GM12878 (cell line): ENCODE data around the gene COL25A1. TPM values are rescaled to one million over a fixed set of nuclear protein-coding genes. Genes with fewer than 3 reads are reported as not detected.

Experiments
- ATAC-seq: fragments of 200-7000 bp; cut with Tn5 transposase; 3 replicates; pipeline ENCODE4 v1.9.1; 2020; ENCODE audit warnings: mild to moderate bottlenecking, moderate library complexity
- BruUV-seq: library from RNA; stranded (reverse); fragments of 400-500 nt; replicated peaks from 2 replicates; lab custom pipeline; 2021; lab: Mats Ljungman, UMichigan
- CTCF ChIA-PET: fragments of 300-600 bp; sonication (Branson Sonifier 250); formaldehyde crosslinking; extraction: SDS; loops from one replicate; lab custom pipeline; 2021; ENCODE audit warnings: inconsistent platforms; lab: Yijun Ruan, JAX
- POLR2A ChIA-PET: fragments of 350-600 bp; formaldehyde crosslinking; extraction: SDS; loops from one replicate; lab custom pipeline; 2021; ENCODE audit warnings: inconsistent platforms; lab: Charles Lee
- RAD21 ChIA-PET: fragments of 300-600 bp; sonication (Branson Sonifier 250); formaldehyde crosslinking; loops from one replicate; lab custom pipeline; 2023; ENCODE audit warnings: antibody characterized with exemption; ENCODE audit not compliant: unreplicated experiment; lab: Charles Lee
- SMC1A ChIA-PET: fragments of 300-600 bp; sonication (Branson Sonifier 250); formaldehyde crosslinking; loops from one replicate; lab custom pipeline; 2023; ENCODE audit not compliant: unreplicated experiment, uncharacterized antibody; lab: Charles Lee
- DNase-seq: peaks from one replicate; pipeline ENCODE4 v3.0.0-alpha.2; 2011; ENCODE audit warnings: low read depth, low spot score
- FAIRE-seq: peaks from 3 replicates; lab custom pipeline; 2011; peaks lifted over from hg19 to GRCh38; lab: Jason Lieb, UNC
- H2AFZ ChIP-seq: 2 replicates; pipeline ENCODE4 v1.6.0; 2011; ENCODE audit warnings: low read depth, low read length, control low read depth; ENCODE audit not compliant: control insufficient read depth
- H3K27ac ChIP-seq: 2 replicates; pipeline ENCODE4 v1.5.1; 2011; ENCODE audit warnings: control low read depth; ENCODE audit not compliant: control insufficient read depth, insufficient read depth
- H3K27me3 ChIP-seq, 2 experiments: replicated peaks in 1 of 2; 2 replicates each; pipeline versions ENCODE4 v1.6.0 to v1.6.1; 2011; ENCODE audit warnings: low read length in 1 of 2; ENCODE audit not compliant: control insufficient read depth in 2 of 2, insufficient read depth in 2 of 2
- H3K36me3 ChIP-seq, 2 experiments: 2 replicates each; pipeline ENCODE4 v1.5.1; 2011; ENCODE audit warnings: low read length in 1 of 2; ENCODE audit not compliant: control insufficient read depth in 2 of 2, insufficient read depth in 2 of 2
- H3K4me1 ChIP-seq: 2 replicates; pipeline ENCODE4 v1.6.1; 2011; ENCODE audit warnings: mild to moderate bottlenecking, low read length, moderate library complexity, mixed read lengths; ENCODE audit not compliant: control insufficient read depth, insufficient read depth
- H3K4me2 ChIP-seq: 2 replicates; pipeline ENCODE4 v1.6.0; 2011; ENCODE audit warnings: control low read depth; ENCODE audit not compliant: control insufficient read depth, insufficient read depth
- H3K4me3 ChIP-seq: fragments of 200-600 bp; sonication (generic); 2 replicates; pipeline ENCODE4 v1.5.1; 2016
- H3K79me2 ChIP-seq: 2 replicates; pipeline ENCODE4 v1.6.0; 2011; ENCODE audit warnings: low read length; ENCODE audit not compliant: control insufficient read depth, insufficient read depth
- H3K9ac ChIP-seq: 2 replicates; pipeline ENCODE4 v1.8.0; 2011; ENCODE audit warnings: low read length, control low read depth, mixed read lengths; ENCODE audit not compliant: control insufficient read depth, insufficient read depth
- H3K9me3 ChIP-seq: replicated peaks from 3 replicates; pipeline ENCODE4 v1.5.1; 2011; ENCODE audit warnings: mild to moderate bottlenecking, low read length; ENCODE audit not compliant: control insufficient read depth, insufficient read depth
- H4K20me1 ChIP-seq: 2 replicates; pipeline ENCODE4 v1.6.0; 2011; ENCODE audit not compliant: control insufficient read depth, insufficient read depth
- CHD2 ChIP-seq: IDR thresholded peaks from 2 replicates; pipeline ENCODE4 v1.6.1; 2011; ENCODE audit warnings: low read depth, low read length, improper control_type of control experiment, borderline replicate concordance
- ESRRA ChIP-seq: IDR thresholded peaks from 2 replicates; pipeline ENCODE4 v1.6.1; 2012; ENCODE audit warnings: mild to moderate bottlenecking, low read length, improper control_type of control experiment
- HDGF ChIP-seq: fragments of 450-650 bp; IDR thresholded peaks from 2 replicates; pipeline ENCODE4 v1.6.1; 2016; ENCODE audit warnings: antibody characterized with exemption
- RB1 ChIP-seq: fragments of 450-650 bp; formaldehyde crosslinking; IDR thresholded peaks from 2 replicates; pipeline ENCODE4 v1.6.1; 2017; ENCODE audit warnings: mild to moderate bottlenecking, borderline replicate concordance
- RCOR1 ChIP-seq: conservative IDR thresholded peaks from 2 replicates; pipeline ENCODE4 v1.6.1; 2012; ENCODE audit warnings: low read depth, low read length, improper control_type of control experiment
- ZNF384 ChIP-seq: IDR thresholded peaks from 2 replicates; pipeline ENCODE4 v1.6.1; 2012; ENCODE audit warnings: low read depth, mild to moderate bottlenecking, low read length, improper control_type of control experiment, borderline replicate concordance
- WGBS: methylation state at CpG from one replicate; pipeline ENCODE4 v1.1.6; 2016; ENCODE audit warnings: low lambda C conversion rate; ENCODE audit not compliant: insufficient replicate concordance, insufficient coverage; ENCODE audit errors: missing lambda C conversion rate; 5-methylcytosine and 5-hydroxymethylcytosine counted together
- in situ Hi-C: fragments of 300-500 bp; cut with MboI; formaldehyde crosslinking; loops from 9 replicates; pipeline ENCODE4 v1.14.3; 2018; ENCODE audit warnings: mixed read lengths
- intact Hi-C: fragments of 100-400 bp; cut with micrococcal nuclease; formaldehyde crosslinking; loops from one replicate; pipeline ENCODE4 v1.14.2; 2022; ENCODE audit not compliant: unreplicated experiment
- polyA plus RNA-seq, 11 experiments: library from polyadenylated mRNA; depleted of rRNA in 4 of 11; unstranded in 6 of 11; stranded (reverse) in 5 of 11; fragments of >200 nt; fragmentation: Nextera tagmentation in 4 of 11; fragmentation: Illumina TruSeq in 1 of 11; extraction: Ambion mirVana in 4 of 11; extraction: Trizol in 1 of 11; gene quantifications; 1 replicate in 1 of 11; 2 replicates in 10 of 11; pipeline versions ENCODE4 v1.2.1 to v1.2.3, GENCODE V29; 2011 to 2016; ENCODE audit warnings: inconsistent platforms in 2 of 11, missing spikeins in 2 of 11, low read depth in 1 of 11
- total RNA-seq, 4 experiments: library from RNA; depleted of rRNA in 3 of 4; stranded (reverse); fragments of >200 nt in 3 of 4; fragmentation: Illumina TruSeq in 1 of 4; extraction: Trizol in 1 of 4; gene quantifications; 2 replicates each; pipeline versions ENCODE4 v1.2.1 to v1.2.3, GENCODE V29; 2013 to 2021
- TF ChIP-seq, protein P1 (sequence below): fragments of 450-650 bp; IDR thresholded peaks from 2 replicates; pipeline ENCODE4 v1.6.1; 2017; ENCODE audit warnings: mild to moderate bottlenecking, low read depth, inconsistent platforms; ENCODE audit not compliant: poor library complexity, severe bottlenecking

Gene COL25A1
- total and polyA plus RNA-seq, 10 of the 15 experiments (the other 5 are each of a cell fraction or from before 2014, with no cell fraction given) = 0.01 to 0.26 (median 0.12) TPM; not detected in 6

- H3K9me3 ChIP-seq = no peaks in the 10 kb centered on the region
- H4K20me1 ChIP-seq = no peaks in the 10 kb centered on the region
- no peaks in the 10 kb centered on the region for H3K79me2 ChIP-seq
- ChIA-PET POLR2A (no interaction called here), CTCF (no interaction called here), SMC1A (no interaction called here)
- ATAC-seq = peak; percentile 35
- no peak overlapping the region for H3K27ac ChIP-seq
- no peak overlapping the region for H3K4me2 ChIP-seq
- intact Hi-C loops (no loop called here), in situ Hi-C loops (no loop called here)
- WGBS = 18% methylated on average over 4 of the region's 4 CpGs
- peaks cover 1 to 2% of the 10 kb centered on the region in 2 experiments; a peak in 1 of 4 replicates for H3K27me3 ChIP-seq
- no peaks in the 10 kb centered on the region for H3K36me3 ChIP-seq
- H3K4me3 ChIP-seq = no peak overlapping the region
- TF ChIP-seq HDGF (no peak), ESRRA (no peak), CHD2 (no peak), RB1 (no peak), ZNF384 (no peak), RCOR1 (no peak)
- TF ChIP-seq, protein P1, sequence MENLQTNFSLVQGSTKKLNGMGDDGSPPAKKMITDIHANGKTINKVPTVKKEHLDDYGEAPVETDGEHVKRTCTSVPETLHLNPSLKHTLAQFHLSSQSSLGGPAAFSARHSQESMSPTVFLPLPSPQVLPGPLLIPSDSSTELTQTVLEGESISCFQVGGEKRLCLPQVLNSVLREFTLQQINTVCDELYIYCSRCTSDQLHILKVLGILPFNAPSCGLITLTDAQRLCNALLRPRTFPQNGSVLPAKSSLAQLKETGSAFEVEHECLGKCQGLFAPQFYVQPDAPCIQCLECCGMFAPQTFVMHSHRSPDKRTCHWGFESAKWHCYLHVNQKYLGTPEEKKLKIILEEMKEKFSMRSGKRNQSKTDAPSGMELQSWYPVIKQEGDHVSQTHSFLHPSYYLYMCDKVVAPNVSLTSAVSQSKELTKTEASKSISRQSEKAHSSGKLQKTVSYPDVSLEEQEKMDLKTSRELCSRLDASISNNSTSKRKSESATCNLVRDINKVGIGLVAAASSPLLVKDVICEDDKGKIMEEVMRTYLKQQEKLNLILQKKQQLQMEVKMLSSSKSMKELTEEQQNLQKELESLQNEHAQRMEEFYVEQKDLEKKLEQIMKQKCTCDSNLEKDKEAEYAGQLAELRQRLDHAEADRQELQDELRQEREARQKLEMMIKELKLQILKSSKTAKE = no peak
- TF ChIP-seq, all 136 proteins: peak for 0
- FAIRE-seq (no peak), DNase-seq (no peak)
- RAD21 ChIA-PET = no interaction called here
- Histone ChIP-seq H2AFZ (no peak overlapping the region), H3K4me1 (no peaks in the 10 kb centered on the region), H3K9ac (no peak overlapping the region)
- no TSS peak for BruUV-seq
These were observed 488.1 kb downstream of the COL25A1 start for GRCh38 chr4:108814326-108814725.
